ENCODE results near the gene CACNG7.

Gene CACNG7

GRCh38 chr19:53884256-53884655 is 24.8 kb upstream of the CACNG7 start:
- H3K9me2 ChIP-seq (replicated peaks; ENCODE audit: low read depth, low read length), result no peaks in the 10 kb centered on the region
- H3F3A ChIP-seq (ENCODE audit: low read depth), result no peaks in the 10 kb centered on the region
- H3K9me3 ChIP-seq (ENCODE audit: insufficient read depth, low read depth, low read length), result no peaks in the 10 kb centered on the region
- no peak overlapping the region for H3K4me2 ChIP-seq (ENCODE audit: low read depth, low read length, poor library complexity, severe bottlenecking)
- H2AFZ ChIP-seq (ENCODE audit: low read length), result no peak overlapping the region
- no peaks in the 10 kb centered on the region for H4K20me1 ChIP-seq (ENCODE audit: insufficient read depth, low read length, poor library complexity, severe bottlenecking)
- H3K9ac ChIP-seq (ENCODE audit: low read depth, low read length, poor library complexity, severe bottlenecking), result no peak overlapping the region
- no peaks in the 10 kb centered on the region for H3K79me2 ChIP-seq (ENCODE audit: insufficient read depth, low read length)
- peaks cover 17% of the 10 kb centered on the region for H3K27me3 ChIP-seq (ENCODE audit: insufficient read depth, low read length, poor library complexity, severe bottlenecking)
- TF ChIP-seq CTCF (conservative IDR thresholded peaks at IDR 0.05; ENCODE audit: low read length), result no peak
- no peak for TF ChIP-seq EZH2phosphoT487 (IDR thresholded peaks at IDR 0.05; ENCODE audit: borderline replicate concordance)
- peaks cover 24% of the 10 kb centered on the region for H3K4me1 ChIP-seq (ENCODE audit: insufficient read depth, low read length, poor library complexity, severe bottlenecking)
- no peaks in the 10 kb centered on the region for H3K36me3 ChIP-seq (ENCODE audit: insufficient read depth, low read length)
- no peak overlapping the region for H3K4me3 ChIP-seq (ENCODE audit: low read length, poor library complexity, severe bottlenecking)

GRCh38 chr19:53885036-53885435 is 24.0 kb upstream of the CACNG7 start:
- no peaks in the 10 kb centered on the region for H4K20me1 ChIP-seq (ENCODE audit: insufficient read depth, low read length, poor library complexity, severe bottlenecking)
- no peak overlapping the region for H3K4me2 ChIP-seq (ENCODE audit: low read depth, low read length, poor library complexity, severe bottlenecking)
- no peaks in the 10 kb centered on the region for H3K9me2 ChIP-seq (replicated peaks; ENCODE audit: low read depth, low read length)
- H3F3A ChIP-seq (ENCODE audit: low read depth), result no peaks in the 10 kb centered on the region
- no peak overlapping the region for H2AFZ ChIP-seq (ENCODE audit: low read length)
- no peak overlapping the region for H3K4me3 ChIP-seq (ENCODE audit: low read length, poor library complexity, severe bottlenecking)
- TF ChIP-seq EZH2phosphoT487 (IDR thresholded peaks at IDR 0.05; ENCODE audit: borderline replicate concordance) (no peak), CTCF (conservative IDR thresholded peaks at IDR 0.05; ENCODE audit: low read length) (no peak)
- peaks cover 18% of the 10 kb centered on the region for H3K4me1 ChIP-seq (ENCODE audit: insufficient read depth, low read length, poor library complexity, severe bottlenecking)
- peaks cover 12% of the 10 kb centered on the region for H3K27me3 ChIP-seq (ENCODE audit: insufficient read depth, low read length, poor library complexity, severe bottlenecking)
- H3K36me3 ChIP-seq (ENCODE audit: insufficient read depth, low read length), result no peaks in the 10 kb centered on the region
- no peaks in the 10 kb centered on the region for H3K79me2 ChIP-seq (ENCODE audit: insufficient read depth, low read length)
- H3K9ac ChIP-seq (ENCODE audit: low read depth, low read length, poor library complexity, severe bottlenecking), result no peak overlapping the region
- no peaks in the 10 kb centered on the region for H3K9me3 ChIP-seq (ENCODE audit: insufficient read depth, low read depth, low read length)

GRCh38 chr19:53892301-53892980 is 16.6 kb upstream of the CACNG7 start:
- Histone ChIP-seq H3K4me3 (ENCODE audit: low read length, poor library complexity, severe bottlenecking) (no peak overlapping the region), H3K9me3 (ENCODE audit: insufficient read depth, low read depth, low read length) (no peaks in the 10 kb centered on the region), H3F3A (ENCODE audit: low read depth) (no peaks in the 10 kb centered on the region), H3K9me2 (replicated peaks; ENCODE audit: low read depth, low read length) (no peaks in the 10 kb centered on the region), H3K27me3 (ENCODE audit: insufficient read depth, low read length, poor library complexity, severe bottlenecking) (no peaks in the 10 kb centered on the region), H3K36me3 (ENCODE audit: insufficient read depth, low read length) (no peaks in the 10 kb centered on the region), H3K4me2 (ENCODE audit: low read depth, low read length, poor library complexity, severe bottlenecking) (no peak overlapping the region), H4K20me1 (ENCODE audit: insufficient read depth, low read length, poor library complexity, severe bottlenecking) (no peaks in the 10 kb centered on the region), H3K9ac (ENCODE audit: low read depth, low read length, poor library complexity, severe bottlenecking) (no peak overlapping the region), H3K79me2 (ENCODE audit: insufficient read depth, low read length) (no peaks in the 10 kb centered on the region), H2AFZ (ENCODE audit: low read length) (no peak overlapping the region), H3K4me1 (ENCODE audit: insufficient read depth, low read length, poor library complexity, severe bottlenecking) (no peaks in the 10 kb centered on the region)
- TF ChIP-seq EZH2phosphoT487 (IDR thresholded peaks at IDR 0.05; ENCODE audit: borderline replicate concordance) (no peak), CTCF (conservative IDR thresholded peaks at IDR 0.05; ENCODE audit: low read length) (no peak)
